Motor neuron (in vitro differentiated cells): ENCODE data around the gene SLF2. TPM values are rescaled to one million over a fixed set of nuclear protein-coding genes. Genes with fewer than 3 reads are reported as not detected.

Source experiments
- ATAC-seq, 8 experiments: fragments of 200-7000 bp; cut with Tn5 transposase; replicated peaks in 6 of 8; 2 replicates each; pipeline ENCODE4 v1.8.0; 2021; ENCODE audit warnings: mild to moderate bottlenecking in 8 of 8, moderate library complexity in 8 of 8
- H3K27ac ChIP-seq, 2 donors: fragments of 250-450 bp; sonication (Bioruptor Pico); 2 replicates each; pipeline ENCODE4 v1.9.0; 2021; ENCODE audit warnings: antibody characterized with exemption in 2 of 2, mild to moderate bottlenecking in 2 of 2, moderate library complexity in 1 of 2
- H3K4me1 ChIP-seq, 2 donors: fragments of 250-450 bp; sonication (Bioruptor Pico); replicated peaks in 1 of 2; 2 replicates each; pipeline ENCODE4 v1.6.1; 2021; ENCODE audit warnings: antibody characterized with exemption in 2 of 2, mild to moderate bottlenecking in 2 of 2, moderate library complexity in 1 of 2
- H3K4me3 ChIP-seq, 5 donors: fragments of 250-450 bp; sonication (Bioruptor Pico); 2 replicates each; pipeline ENCODE4 v1.9.0; 2021; ENCODE audit warnings: antibody characterized with exemption in 5 of 5, mild to moderate bottlenecking in 5 of 5, moderate library complexity in 4 of 5
- WGBS, 10 experiments: fragments of 450-650 bp; shearing (Covaris generic); methylation state at CpG; one replicate each; pipeline ENCODE4 v1.0.0; 2022; 5-methylcytosine and 5-hydroxymethylcytosine counted together
- in situ Hi-C, 9 experiments: fragments of 400-800 bp; cut with MboI; loops; one replicate each; pipeline ENCODE4 v1.15.0; 2021; ENCODE audit warnings: low sequenced_read_pairs in 9 of 9, low pct_unique_long_range_greater_than_20kb in 2 of 9; ENCODE audit not compliant: unreplicated experiment in 9 of 9
- total RNA-seq, 8 experiments: library from RNA; unstranded; fragments of 300-600 nt; gene quantifications; 2 replicates each; pipeline versions ENCODE4 v1.2.3 to v1.2.4, GENCODE V29; 2022

The SLF2 gene
- total RNA-seq, 8 experiments from 2014 or later = 18.9 to 42.7 (median 31.5) TPM

DNA sequence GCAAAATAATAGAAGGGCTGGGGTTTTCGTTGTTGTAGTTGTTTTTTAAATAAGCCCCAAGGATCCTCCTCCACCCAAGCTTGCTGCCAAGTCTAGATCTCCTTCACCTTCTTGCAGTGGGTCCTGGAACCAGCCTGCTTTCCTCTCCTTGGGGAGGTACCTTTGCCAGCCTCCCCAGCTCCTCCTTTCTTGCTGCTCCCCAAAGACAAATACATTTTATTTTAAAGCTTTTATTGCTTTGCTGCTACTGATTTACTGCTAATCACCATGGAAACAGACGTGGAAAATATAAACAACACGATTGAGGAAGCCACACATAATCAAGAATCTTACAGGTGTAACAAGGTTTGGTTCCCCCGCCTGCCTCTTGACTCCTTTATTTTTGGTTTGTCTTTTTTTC is 17.4 kb upstream of the SLF2 start:
- Histone ChIP-seq H3K4me1 (peaks cover 17 to 30% of the 10 kb centered on the region in 2 donors), H3K27ac (no peak overlapping the region), H3K4me3 (no peak overlapping the region)
- WGBS, 10 experiments = 10 to 61% (median 38%) methylated on average over 2 to 4 of the region's 4 CpGs
- ATAC-seq = peak in 3 of 8 experiments; percentile 16 to 58 (median 17)
- in situ Hi-C loops = loop anchor here in 2 of 9 experiments (25.0 kb wide), 1 partner anchor 333 kb away; no protein-coding TSS in a partner anchor

DNA sequence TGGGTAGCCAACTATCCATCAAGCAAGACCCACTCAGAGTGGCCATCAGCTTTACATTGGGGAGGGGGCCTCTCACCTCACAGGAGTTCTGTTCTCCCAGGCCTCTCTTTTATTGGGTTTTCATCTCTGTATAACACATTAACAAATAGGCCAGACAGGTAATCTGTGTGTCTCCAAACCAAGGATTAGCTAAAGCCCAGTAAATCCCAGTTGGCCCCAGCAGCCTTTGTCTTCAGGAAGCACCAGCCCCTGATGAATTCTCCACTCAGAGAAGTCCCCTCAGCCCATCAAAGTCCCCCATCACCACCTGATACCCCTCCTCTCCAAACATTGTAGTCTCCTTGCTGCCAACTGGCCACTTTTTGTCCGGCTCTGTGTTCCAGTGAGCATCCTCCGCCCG is 16.9 kb upstream of the SLF2 start:
- in situ Hi-C loops = loop anchor here in 2 of 9 experiments (25.0 kb wide), 1 partner anchor 334 kb away; no protein-coding TSS in a partner anchor
- peaks cover 17 to 26% of the 10 kb centered on the region in 2 donors for H3K4me1 ChIP-seq
- ATAC-seq = peak in 1 of 8 experiments; percentile 20
- no peak overlapping the region for H3K27ac ChIP-seq
- 86 to 100% (median 100%) methylated on average over 1 to 3 of the region's 3 CpGs; no CpG with 5 or more reads in 4 of the 10 experiments for WGBS, 10 experiments
- no peak overlapping the region for H3K4me3 ChIP-seq

DNA sequence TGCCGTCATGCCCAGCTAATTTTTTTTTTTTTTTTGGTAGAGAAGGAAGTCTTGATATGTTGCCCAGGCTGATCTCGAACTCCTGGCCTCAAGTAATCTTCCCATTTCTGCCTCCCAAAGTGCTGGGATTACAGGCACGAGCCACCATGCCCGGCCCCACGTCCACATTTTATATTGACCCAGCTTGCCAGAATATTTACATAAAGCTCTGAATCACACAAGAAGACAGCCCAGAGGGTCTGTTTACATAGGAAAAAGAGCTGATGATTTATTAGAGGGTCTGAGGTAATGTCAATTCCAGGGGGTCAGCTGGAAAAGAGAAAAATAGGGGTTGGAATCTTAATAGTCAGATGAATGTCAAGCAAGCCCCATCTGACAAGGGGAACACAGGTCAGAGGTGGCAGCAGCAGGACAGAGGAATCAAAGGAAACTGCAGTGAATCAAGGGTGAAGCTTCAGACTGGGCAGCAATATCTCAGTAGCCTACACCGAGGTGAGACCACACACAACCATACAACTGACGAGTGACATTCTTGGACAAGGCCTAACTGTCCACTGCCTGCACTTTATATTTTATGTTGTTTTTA is 15.8 kb upstream of the SLF2 start:
- WGBS, 10 experiments = 8 to 100% (median 32%) methylated on average over 1 to 7 of the region's 7 CpGs; no CpG with 5 or more reads in 1 of the 10 experiments
- peaks cover 17 to 23% of the 10 kb centered on the region in 2 donors for H3K4me1 ChIP-seq
- H3K4me3 ChIP-seq = no peak overlapping the region
- peak in 7 of 8 experiments; percentile 44 to 73 (median 59) for ATAC-seq
- H3K27ac ChIP-seq = peak overlapping the region in 1 of 2 donors; percentile 50
- in situ Hi-C loops = loop anchor here in 2 of 9 experiments (25.0 kb wide), 1 partner anchor 335 kb away; no protein-coding TSS in a partner anchor

DNA sequence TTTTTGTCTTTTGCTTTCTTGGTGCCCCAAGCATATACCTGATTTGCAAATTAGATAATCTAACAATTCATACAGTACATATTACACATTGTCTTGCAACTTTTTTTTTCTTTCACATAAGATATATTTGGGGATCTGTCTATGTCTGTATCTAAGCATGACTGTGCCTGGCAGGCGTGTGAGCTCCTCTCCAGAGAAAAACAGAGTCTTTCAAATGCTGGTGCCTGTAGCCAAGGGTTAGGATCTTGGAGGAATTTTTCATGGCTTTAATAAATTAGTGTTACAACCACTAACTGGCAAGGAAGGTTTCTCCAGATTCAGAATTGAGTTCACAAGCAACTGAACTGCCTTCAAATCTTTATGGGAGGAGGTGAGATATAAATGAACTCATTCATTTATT is 14.8 kb upstream of the SLF2 start:
- in situ Hi-C loops = loop anchor here in 2 of 9 experiments (25.0 kb wide), 1 partner anchor 336 kb away; no protein-coding TSS in a partner anchor
- no peak overlapping the region for H3K27ac ChIP-seq
- 0 to 100% (median 33%) methylated on average over 1 of the region's 1 CpG; no CpG with 5 or more reads in 2 of the 10 experiments for WGBS, 10 experiments
- H3K4me1 ChIP-seq = peaks cover 17 to 23% of the 10 kb centered on the region in 2 donors
- no peak for ATAC-seq
- H3K4me3 ChIP-seq = no peak overlapping the region

DNA sequence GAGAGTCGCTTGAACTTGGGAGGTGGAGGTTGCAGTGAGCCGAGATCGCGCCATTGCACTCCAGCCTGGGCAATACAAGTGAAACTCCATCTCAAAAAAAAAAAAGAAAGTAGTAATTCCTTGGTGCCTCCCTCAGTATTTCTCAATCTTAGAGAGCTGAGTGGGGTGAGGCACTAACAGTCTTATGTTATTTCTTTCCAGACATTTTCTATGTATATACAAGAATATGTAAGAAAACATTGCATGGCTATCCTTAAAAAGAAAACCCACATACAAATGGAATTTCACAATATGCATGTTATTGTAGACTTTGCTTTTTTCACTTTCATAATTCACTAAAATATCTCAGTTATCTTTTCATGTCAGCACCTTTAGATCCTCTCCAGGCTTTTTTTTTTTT is 13.6 kb upstream of the SLF2 start:
- Histone ChIP-seq H3K4me3 (no peak overlapping the region), H3K4me1 (peaks cover 17 to 23% of the 10 kb centered on the region in 2 donors), H3K27ac (no peak overlapping the region)
- ATAC-seq = peak in 3 of 8 experiments; percentile 25 to 78 (median 55)
- in situ Hi-C loops = loop anchor here in 2 of 9 experiments (25.0 kb wide), 1 partner anchor 337 kb away; no protein-coding TSS in a partner anchor
- WGBS, 10 experiments = 77 to 100% (median 90%) methylated on average over 3 to 4 of the region's 4 CpGs; no CpG with 5 or more reads in 6 of the 10 experiments

DNA sequence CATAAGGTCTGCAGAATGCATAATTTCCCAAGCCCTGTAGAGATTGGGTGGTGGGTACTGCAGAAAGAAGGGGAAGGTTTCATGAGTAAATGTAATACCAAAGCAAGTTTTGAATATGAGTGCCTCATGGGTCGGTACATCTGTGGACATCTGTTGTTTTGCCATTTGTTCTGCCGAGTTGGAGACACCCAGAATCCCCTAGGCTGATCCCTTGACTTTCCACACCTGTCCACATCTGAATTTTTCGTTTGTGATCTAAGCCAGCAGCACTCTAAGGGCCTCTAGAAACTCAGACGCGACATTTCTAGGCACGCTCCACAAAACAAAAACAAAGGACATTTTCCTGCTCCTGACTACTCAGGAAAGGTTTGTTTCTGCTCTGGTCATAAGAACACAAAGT is 11.7 kb upstream of the SLF2 start:
- no peak overlapping the region for H3K4me3 ChIP-seq
- no peak overlapping the region for H3K27ac ChIP-seq
- peaks cover 5 to 12% of the 10 kb centered on the region in 2 donors for H3K4me1 ChIP-seq
- in situ Hi-C loops = no loop called here
- ATAC-seq = no peak
- WGBS, 10 experiments = 43 to 86% (median 78%) methylated on average over 1 to 5 of the region's 6 CpGs; no CpG with 5 or more reads in 3 of the 10 experiments

DNA sequence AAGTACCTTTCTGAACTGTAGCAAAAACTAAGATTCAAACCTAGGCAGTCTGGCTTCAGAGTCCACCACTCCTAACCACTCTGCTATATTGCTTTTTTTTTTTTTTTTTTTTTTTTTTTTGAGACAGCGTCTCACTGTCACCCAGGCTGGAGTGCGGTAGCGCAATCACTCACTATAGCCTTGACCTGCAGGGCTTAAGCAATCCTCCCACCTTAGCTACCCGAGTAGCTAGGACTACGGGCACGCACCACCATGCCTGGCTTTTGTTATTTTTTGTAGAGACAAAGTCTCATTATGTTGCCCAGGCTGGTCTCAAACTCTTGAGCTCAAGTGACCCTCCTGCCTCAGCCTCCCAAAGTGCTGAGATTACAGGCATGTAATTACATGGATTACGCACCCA is 10.1 kb upstream of the SLF2 start:
- Histone ChIP-seq H3K4me3 (no peak overlapping the region), H3K27ac (no peak overlapping the region), H3K4me1 (no peaks in the 10 kb centered on the region)
- ATAC-seq = no peak
- in situ Hi-C loops = no loop called here
- 60 to 100% (median 87%) methylated on average over 1 to 5 of the region's 7 CpGs; no CpG with 5 or more reads in 3 of the 10 experiments for WGBS, 10 experiments

DNA sequence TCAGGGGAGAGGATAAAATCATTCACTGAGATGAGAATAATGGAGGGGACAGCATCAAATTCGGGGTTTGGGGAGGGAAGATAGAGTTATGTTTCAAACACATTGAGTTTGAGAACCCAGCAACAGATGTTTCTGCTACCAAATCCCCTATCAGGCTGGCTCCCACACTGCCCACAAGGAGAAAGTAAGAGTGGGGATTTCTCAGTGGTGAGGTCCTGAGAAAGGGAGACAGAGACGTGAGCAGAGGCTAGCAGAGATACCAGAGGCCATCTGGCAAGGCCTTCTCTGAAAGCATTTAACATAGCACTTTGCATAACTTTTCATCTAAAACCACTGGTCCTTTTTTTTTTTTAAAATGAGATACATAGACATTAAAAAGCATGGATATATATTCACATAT is 7.8 kb upstream of the SLF2 start:
- in situ Hi-C loops = no loop called here
- H3K4me1 ChIP-seq = peaks cover 7% of the 10 kb centered on the region in 2 donors
- peak in 3 of 8 experiments; percentile 77 to 89 (median 83) for ATAC-seq
- no peak overlapping the region for H3K4me3 ChIP-seq
- no peak overlapping the region for H3K27ac ChIP-seq
- 33 to 80% (median 49%) methylated on average over 1 to 2 of the region's 2 CpGs; no CpG with 5 or more reads in 4 of the 10 experiments for WGBS, 10 experiments

DNA sequence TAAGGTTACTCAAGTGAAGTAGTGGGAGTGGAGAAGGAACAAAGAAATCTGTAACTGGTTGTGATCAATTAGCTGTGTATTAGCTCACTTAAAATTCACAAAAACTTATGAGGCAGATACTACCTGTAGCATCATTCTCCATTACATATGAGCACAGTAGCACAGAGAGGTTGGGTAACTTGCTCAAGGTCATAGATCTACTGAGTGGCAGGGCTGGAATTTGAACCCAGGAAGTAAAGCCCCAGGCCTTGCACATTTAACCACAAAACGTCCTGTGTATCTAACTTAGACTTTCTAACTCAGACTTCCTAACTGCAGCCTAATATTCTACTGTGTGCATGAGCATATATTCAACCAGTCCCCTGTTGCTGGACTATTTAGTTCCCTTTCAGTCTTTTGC is 5.6 kb upstream of the SLF2 start:
- ATAC-seq = no peak
- in situ Hi-C loops = no loop called here
- Histone ChIP-seq H3K4me3 (no peak overlapping the region), H3K4me1 (peaks cover 15 to 16% of the 10 kb centered on the region in 2 donors), H3K27ac (no peak overlapping the region)
- 0 to 60% (median 13%) methylated on average over 1 of the region's 1 CpG; no CpG with 5 or more reads in 2 of the 10 experiments for whole genome bisulfite sequencing, 10 experiments

DNA sequence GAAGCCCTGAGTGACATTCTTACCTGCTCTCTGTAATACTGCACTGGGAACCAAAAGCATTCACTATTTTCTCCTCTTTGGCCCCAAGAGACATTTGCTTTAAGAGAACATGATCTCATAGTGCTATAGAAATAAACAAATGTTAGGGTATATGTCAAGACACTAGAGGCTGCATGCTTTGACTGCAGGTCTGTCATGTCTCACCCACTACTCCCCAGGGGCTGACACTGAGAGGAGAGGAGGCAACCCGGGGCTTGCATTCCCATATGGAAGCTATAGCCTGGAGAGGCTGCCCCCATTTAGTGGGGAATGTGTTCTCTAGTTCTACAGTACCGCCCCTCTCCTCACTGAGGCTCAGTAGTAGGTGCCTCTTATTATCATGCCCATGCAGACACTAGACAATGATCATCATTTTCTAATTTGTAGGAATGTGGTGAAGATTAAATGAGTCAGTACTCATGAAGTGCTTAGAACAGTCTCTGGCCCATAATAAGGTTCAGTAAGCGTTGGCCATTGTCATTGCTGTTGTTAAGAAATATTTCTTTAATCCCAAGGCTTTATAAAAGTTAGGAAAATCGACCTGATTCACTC is 4.9 kb upstream of the SLF2 start:
- Histone ChIP-seq H3K4me1 (peaks cover 15 to 16% of the 10 kb centered on the region in 2 donors), H3K4me3 (no peak overlapping the region), H3K27ac (no peak overlapping the region)
- ATAC-seq = no peak
- WGBS, 10 experiments = 20 to 100% (median 46%) methylated on average over 1 to 4 of the region's 4 CpGs; no CpG with 5 or more reads in 1 of the 10 experiments
- in situ Hi-C loops = no loop called here

DNA sequence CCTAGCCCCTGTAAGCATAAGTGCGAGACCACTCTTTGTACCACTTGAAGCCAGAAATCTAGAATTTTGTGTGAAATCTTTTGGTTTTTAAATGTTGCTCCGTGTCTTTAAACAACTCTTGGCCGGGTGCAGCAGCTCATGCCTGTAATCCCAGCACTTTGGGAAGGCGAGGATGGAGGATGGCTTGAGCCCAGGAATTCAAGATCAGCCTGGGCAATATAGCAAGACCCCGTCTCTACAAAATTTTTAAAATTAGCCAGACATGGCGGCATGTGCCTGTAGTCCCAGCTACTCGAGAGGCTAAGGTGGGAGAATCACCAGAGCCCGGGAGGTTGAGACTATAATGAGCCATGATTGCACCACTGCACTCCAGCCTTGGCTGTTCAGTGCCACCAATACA is 4.4 kb upstream of the SLF2 start:
- in situ Hi-C loops = no loop called here
- ATAC-seq = no peak
- H3K27ac ChIP-seq = no peak overlapping the region
- WGBS, 10 experiments = 64 to 100% (median 97%) methylated on average over 1 to 7 of the region's 8 CpGs; no CpG with 5 or more reads in 1 of the 10 experiments
- no peak overlapping the region for H3K4me3 ChIP-seq
- peaks cover 15 to 16% of the 10 kb centered on the region in 2 donors for H3K4me1 ChIP-seq

DNA sequence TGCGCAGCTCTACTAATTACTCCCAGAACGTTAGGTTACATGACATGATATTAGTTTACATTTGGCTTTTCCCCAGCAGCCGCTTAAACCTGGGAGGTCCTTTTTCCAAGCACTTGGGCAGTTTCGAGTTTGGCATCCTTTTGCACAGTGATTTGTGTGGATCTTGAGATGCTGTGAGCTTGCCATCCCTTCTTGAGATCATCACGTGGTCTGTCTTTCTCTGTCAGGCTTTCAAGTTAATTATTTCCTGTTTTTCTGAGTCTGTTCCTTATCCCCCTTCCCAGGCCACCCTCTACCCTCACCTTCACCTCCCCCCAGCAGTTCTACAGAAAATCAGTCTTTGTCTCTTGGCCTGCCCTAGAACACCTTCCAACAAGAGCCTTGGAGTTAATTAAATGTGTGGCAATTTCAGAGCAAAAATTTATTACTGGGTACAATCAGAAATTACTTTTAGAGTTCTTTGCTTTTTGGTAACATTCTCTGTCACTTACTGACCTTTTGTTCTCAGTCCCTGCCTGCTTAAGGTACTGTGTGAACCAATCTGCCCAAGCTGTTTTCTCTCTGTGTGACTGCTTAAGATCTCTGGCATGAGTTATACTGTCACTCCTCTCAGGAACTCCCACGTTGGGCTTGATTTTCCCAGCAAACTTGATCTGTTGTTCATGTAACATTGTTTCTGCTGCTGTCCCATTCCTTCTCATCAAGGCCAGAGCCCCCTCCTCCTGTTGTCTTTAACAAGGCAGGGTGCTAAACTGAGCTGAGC is 3.1 kb upstream of the SLF2 start:
- no peak for ATAC-seq
- in situ Hi-C loops = no loop called here
- 17 to 83% (median 30%) methylated on average over 1 to 6 of the region's 6 CpGs; no CpG with 5 or more reads in 1 of the 10 experiments for WGBS, 10 experiments
- no peak overlapping the region for H3K4me3 ChIP-seq
- H3K4me1 ChIP-seq = peaks cover 20 to 26% of the 10 kb centered on the region in 2 donors
- H3K27ac ChIP-seq = peak overlapping the region in 1 of 2 donors; percentile 6

DNA sequence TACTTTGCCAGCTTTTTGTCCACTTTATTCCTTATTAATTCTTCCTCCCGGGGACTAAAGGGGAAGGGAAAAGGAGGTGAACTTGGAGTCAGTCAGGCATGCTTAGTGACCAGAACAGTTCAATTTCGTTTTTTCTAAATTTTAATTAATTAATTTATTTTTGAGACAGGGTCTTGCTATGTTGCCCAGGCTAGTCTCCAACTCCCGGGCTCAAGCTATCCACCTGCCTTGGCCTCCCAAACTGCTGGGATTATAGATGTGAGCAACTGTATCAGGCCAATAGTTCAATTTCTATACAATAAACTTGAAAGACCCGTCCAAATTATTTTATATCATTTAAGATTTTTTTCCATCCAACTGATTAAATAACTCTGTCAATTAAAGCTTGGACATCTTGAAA is 1.3 kb upstream of the SLF2 start:
- ATAC-seq = no peak
- in situ Hi-C loops = no loop called here
- Histone ChIP-seq H3K4me1 (peaks cover 20 to 29% of the 10 kb centered on the region in 2 donors), H3K4me3 (no peak overlapping the region), H3K27ac (no peak overlapping the region)
- 46 to 100% (median 73%) methylated on average over 1 to 4 of the region's 4 CpGs for WGBS, 10 experiments
